Thymus (tissue), 11 donors: ENCODE measurements around the gene SFRP2. TPM values are rescaled to one million over a fixed set of nuclear protein-coding genes. Genes with fewer than 3 reads are reported as not detected.

ENCODE experiments used
- DNase-seq, 9 donors: peaks; one replicate each; pipeline ENCODE4 v3.0.0-alpha.2; 2013; ENCODE audit warnings: low spot score in 9 of 9, low read depth in 6 of 9, missing footprints in 1 of 9
- H3K27ac ChIP-seq, 2 donors: one replicate each; pipeline ENCODE4 v1.5.1; 2013; ENCODE audit warnings: control low read depth in 1 of 2, low read depth in 1 of 2, low read length in 1 of 2, mild to moderate bottlenecking in 1 of 2, moderate library complexity in 1 of 2
- H3K27me3 ChIP-seq, 2 donors: one replicate each; pipeline ENCODE4 v1.5.1; 2013; ENCODE audit warnings: low read length in 1 of 2; ENCODE audit not compliant: control insufficient read depth in 2 of 2, insufficient read depth in 1 of 2
- H3K36me3 ChIP-seq, 2 donors: one replicate each; pipeline ENCODE4 v1.5.1; 2013; ENCODE audit warnings: low read length in 1 of 2, mild to moderate bottlenecking in 1 of 2, moderate library complexity in 1 of 2; ENCODE audit not compliant: control insufficient read depth in 2 of 2, insufficient read depth in 2 of 2
- H3K4me1 ChIP-seq, 2 donors: one replicate each; pipeline ENCODE4 v1.5.1; 2013; ENCODE audit warnings: low read length in 2 of 2; ENCODE audit not compliant: control insufficient read depth in 2 of 2, insufficient read depth in 2 of 2
- H3K4me3 ChIP-seq, 2 donors: one replicate each; pipeline ENCODE4 v1.5.1; 2013; ENCODE audit warnings: low read length in 2 of 2, control low read depth in 1 of 2, mild to moderate bottlenecking in 1 of 2
- H3K9me3 ChIP-seq, 2 donors: one replicate each; pipeline ENCODE4 v1.5.1; 2013; ENCODE audit warnings: low read length in 1 of 2, mild to moderate bottlenecking in 1 of 2; ENCODE audit not compliant: control insufficient read depth in 2 of 2, insufficient read depth in 1 of 2
- WGBS: extraction: QIAGEN DNeasy Blood & Tissue Kit; methylation state at CpG from one replicate; pipeline ENCODE4 v1.1.7; 2013; 5-methylcytosine and 5-hydroxymethylcytosine counted together
- polyA plus RNA-seq: library from polyadenylated mRNA; stranded (reverse); fragments of 200-250 nt; gene quantifications from one replicate; pipeline ENCODE4 v1.2.3, GENCODE V29; 2013
- total RNA-seq: library from RNA; stranded (reverse); fragments of 120-200 nt; gene quantifications from one replicate; pipeline ENCODE4 v1.2.4, GENCODE V29; 2013
- donor health status: healthy.

SFRP2 gene
- total and polyA plus RNA-seq, 2 donors = 0.96 to 1.7 TPM

- H3K27me3 ChIP-seq = no peaks in the 10 kb centered on the region
- 59% methylated on average over 3 of the region's 3 CpGs for WGBS
- H3K4me1 ChIP-seq = peaks cover 0 to 7% of the 10 kb centered on the region in 2 donors
- H3K9me3 ChIP-seq = no peaks in the 10 kb centered on the region
- no peak overlapping the region for H3K4me3 ChIP-seq
- no peak for DNase-seq
- no peaks in the 10 kb centered on the region for H3K36me3 ChIP-seq
- H3K27ac ChIP-seq = no peak overlapping the region
Measured at GRCh38 chr4:153731239-153731638, 57.6 kb downstream of the SFRP2 start.

Other genes with a start within 250 kb of the SFRP2 start
- gene TLR2, start 104.8 kb downstream of the SFRP2 start, total RNA-seq = 6.7 TPM
- gene TLR2, start 104.8 kb downstream of the SFRP2 start, polyA plus RNA-seq = 13.6 TPM
- 0.19 TPM for gene RNF175, start 29.1 kb downstream of the SFRP2 start, total RNA-seq
- 0.14 TPM for gene RNF175, start 29.1 kb downstream of the SFRP2 start, polyA plus RNA-seq